PC-9 (cell line): Measurements from ENCODE around the gene MIER1. TPM values are rescaled to one million over a fixed set of nuclear protein-coding genes. Genes with fewer than 3 reads are reported as not detected.

Experiments
- BruUV-seq: library from RNA; stranded (reverse); fragments of 400-500 nt; replicated peaks from 2 replicates; lab custom pipeline; 2021; lab: Mats Ljungman, UMichigan
- CTCF ChIA-PET: fragments of 300-600 bp; sonication (Branson Sonifier 250); formaldehyde crosslinking; loops from one replicate; lab custom pipeline; 2022; ENCODE audit warnings: antibody characterized with exemption; lab: Charles Lee
- POLR2A ChIA-PET: fragments of 300-600 bp; sonication (Branson Sonifier 250); formaldehyde crosslinking; loops from one replicate; lab custom pipeline; 2022; ENCODE audit warnings: antibody characterized with exemption; ENCODE audit not compliant: unreplicated experiment; lab: Charles Lee
- DNase-seq, 2 experiments: peaks; one replicate each; pipeline versions ENCODE4 v3.0.0 to v3.0.0-alpha.2; 2015 to 2022; ENCODE audit warnings: mixed read lengths in 1 of 2
- H2AFZ ChIP-seq: fragments of 200-600 bp; sonication (generic); 2 replicates; pipeline ENCODE4 v1.8.1; 2017; ENCODE audit warnings: antibody characterized with exemption
- H3F3A ChIP-seq: fragments of 200-600 bp; sonication (generic); 2 replicates; pipeline ENCODE4 v1.8.1; 2017; ENCODE audit warnings: antibody characterized with exemption, mild to moderate bottlenecking, low read depth; ENCODE audit not compliant: insufficient read depth
- H3K27ac ChIP-seq: fragments of 200-600 bp; sonication (generic); 2 replicates; pipeline ENCODE4 v1.6.1; 2016; ENCODE audit warnings: mixed run types
- H3K27me3 ChIP-seq: fragments of 200-600 bp; sonication (generic); 2 replicates; pipeline ENCODE4 v1.6.1; 2016; ENCODE audit warnings: low read depth, mixed run types; ENCODE audit not compliant: insufficient read depth
- H3K36me3 ChIP-seq: fragments of 200-600 bp; sonication (generic); 2 replicates; pipeline ENCODE4 v1.6.1; 2016; ENCODE audit warnings: low read depth, mixed run types
- H3K4me1 ChIP-seq: fragments of 200-600 bp; sonication (generic); replicated peaks from 2 replicates; pipeline ENCODE4 v1.6.1; 2016; ENCODE audit warnings: mixed run types; ENCODE audit not compliant: insufficient read depth
- H3K4me2 ChIP-seq: fragments of 200-600 bp; sonication (generic); 2 replicates; pipeline ENCODE4 v1.6.1; 2017; ENCODE audit warnings: mixed run types
- H3K4me3 ChIP-seq: fragments of 200-600 bp; sonication (generic); 2 replicates; pipeline ENCODE4 v1.6.1; 2016; ENCODE audit warnings: mixed run types
- H3K79me2 ChIP-seq: fragments of 200-600 bp; sonication (generic); 2 replicates; pipeline ENCODE4 v1.6.1; 2017; ENCODE audit warnings: low read depth, mixed run types
- H3K9me2 ChIP-seq: fragments of 200-600 bp; sonication (generic); 2 replicates; pipeline ENCODE4 v1.8.1; 2017; ENCODE audit warnings: mild to moderate bottlenecking; ENCODE audit not compliant: insufficient read depth
- H3K9me3 ChIP-seq: fragments of 200-600 bp; sonication (generic); 2 replicates; pipeline ENCODE4 v1.8.1; 2016; ENCODE audit warnings: low read depth; ENCODE audit not compliant: insufficient read depth
- H4K20me1 ChIP-seq: fragments of 200-600 bp; sonication (generic); 2 replicates; pipeline ENCODE4 v1.8.1; 2017; ENCODE audit not compliant: insufficient read depth
- CTCF ChIP-seq: fragments of 200-600 bp; sonication (generic); conservative IDR thresholded peaks from 2 replicates; pipeline ENCODE4 v1.6.1; 2017; ENCODE audit warnings: mixed run types, antibody characterized with exemption, mild to moderate bottlenecking, moderate library complexity
- EZH2 ChIP-seq: fragments of 200-600 bp; sonication (generic); IDR thresholded peaks from 2 replicates; pipeline ENCODE4 v1.8.0; 2017; ENCODE audit warnings: antibody characterized with exemption, low read depth
- intact Hi-C: fragments of 100-400 bp; cut with micrococcal nuclease; formaldehyde crosslinking; loops from one replicate; pipeline ENCODE4 v1.10.0; 2022; ENCODE audit not compliant: unreplicated experiment
- total RNA-seq: library from RNA; stranded (reverse); gene quantifications from 2 replicates; pipeline ENCODE4 v1.2.3, GENCODE V29; 2021

MIER1 gene
- total RNA-seq, 1 experiment from 2014 or later: 30.4 TPM

GRCh38 chr1:66944330-66945274 lies 19.8 kb downstream of the MIER1 start:
- peaks cover 14% of the 10 kb centered on the region; the same call in 1 of the 2 replicates for H3F3A ChIP-seq
- H3K4me2 ChIP-seq: peak overlapping the region; percentile 32
- intact Hi-C loops: loop anchor here (2.0 kb wide), 1 partner anchor 14 kb away; no protein-coding TSS in a partner anchor
- ChIA-PET CTCF (no interaction called here), POLR2A (interaction anchor here (0.6 to 1.6 kb wide), 3 partner anchors 13 to 105 kb away, joined by 3 to 9 read pairs (median 6); partner anchors contain the start of genes DNAI4 and MIER1)
- H3K79me2 ChIP-seq: peaks cover 61% of the 10 kb centered on the region
- peaks cover 4% of the 10 kb centered on the region; the same call in 1 of the 2 replicates for H4K20me1 ChIP-seq
- H3K36me3 ChIP-seq: peaks cover 27% of the 10 kb centered on the region
- H3K9me2 ChIP-seq: no peaks in the 10 kb centered on the region
- TF ChIP-seq CTCF: no peak
- no peak for TF ChIP-seq EZH2
- H3K9me3 ChIP-seq: no peaks in the 10 kb centered on the region
- H3K27me3 ChIP-seq: no peaks in the 10 kb centered on the region
- H3K27ac ChIP-seq: peak overlapping the region; percentile 76
- DNase-seq: peak; percentile 65 to 66
- no TSS peak for BruUV-seq
- no peak overlapping the region for H2AFZ ChIP-seq
- H3K4me3 ChIP-seq: no peak overlapping the region
- H3K4me1 ChIP-seq: peaks cover 13% of the 10 kb centered on the region

- no peaks in the 10 kb centered on the region for H3K9me3 ChIP-seq
- H3K9me2 ChIP-seq: no peaks in the 10 kb centered on the region
- no peaks in the 10 kb centered on the region for H3K27me3 ChIP-seq
- peaks cover 4% of the 10 kb centered on the region; the same call in 1 of the 2 replicates for H4K20me1 ChIP-seq
- no TSS peak for BruUV-seq
- POLR2A ChIA-PET: interaction anchor here (0.6 to 1.6 kb wide), 2 partner anchors 21 to 105 kb away, joined by 6 to 9 read pairs; partner anchors contain the start of genes DNAI4 and MIER1
- no peak for TF ChIP-seq EZH2
- TF ChIP-seq CTCF: no peak
- intact Hi-C loops: loop anchor here (2.0 kb wide), 1 partner anchor 15 kb away; no protein-coding TSS in a partner anchor
- H3K27ac ChIP-seq: no peak overlapping the region
- peaks cover 54% of the 10 kb centered on the region for H3K79me2 ChIP-seq
- H3K4me2 ChIP-seq: no peak overlapping the region
- H3K4me3 ChIP-seq: no peak overlapping the region
- H3K4me1 ChIP-seq: peaks cover 13% of the 10 kb centered on the region
- no peak overlapping the region for H2AFZ ChIP-seq
- CTCF ChIA-PET: no interaction called here
- peaks cover 14% of the 10 kb centered on the region; the same call in 1 of the 2 replicates for H3F3A ChIP-seq
- DNase-seq: no peak
- H3K36me3 ChIP-seq: peaks cover 23% of the 10 kb centered on the region
Measured at GRCh38 chr1:66945316-66945715, 20.5 kb downstream of the MIER1 start.

GRCh38 chr1:66947267-66947666 lies 22.5 kb downstream of the MIER1 start:
- H3K9me2 ChIP-seq: no peaks in the 10 kb centered on the region
- ChIA-PET POLR2A (no interaction called here), CTCF (no interaction called here)
- H3K4me1 ChIP-seq: peaks cover 13% of the 10 kb centered on the region
- intact Hi-C loops: no loop called here
- no peak overlapping the region for H3K4me2 ChIP-seq
- no peaks in the 10 kb centered on the region for H3K9me3 ChIP-seq
- no peak overlapping the region for H3K4me3 ChIP-seq
- TF ChIP-seq CTCF: no peak
- no peak for TF ChIP-seq EZH2
- H3K27ac ChIP-seq: no peak overlapping the region
- peaks cover 4% of the 10 kb centered on the region; the same call in 1 of the 2 replicates for H4K20me1 ChIP-seq
- peaks cover 14% of the 10 kb centered on the region; the same call in 1 of the 2 replicates for H3F3A ChIP-seq
- peaks cover 29% of the 10 kb centered on the region for H3K36me3 ChIP-seq
- BruUV-seq: no TSS peak
- peaks cover 37% of the 10 kb centered on the region; the same call in 1 of the 2 replicates for H3K79me2 ChIP-seq
- H2AFZ ChIP-seq: no peak overlapping the region
- DNase-seq: no peak
- no peaks in the 10 kb centered on the region for H3K27me3 ChIP-seq
